Astrocyte (in vitro differentiated cells and primary cell): ENCODE data around the gene TMEM108. TPM values are rescaled to one million over a fixed set of nuclear protein-coding genes. Genes with fewer than 3 reads are reported as not detected.

ENCODE experiments used
- DNase-seq: peaks from one replicate; pipeline ENCODE4 v3.0.0-alpha.2; 2010; ENCODE audit warnings: low read depth
- FAIRE-seq: peaks from 2 replicates; lab custom pipeline; 2011; peaks lifted over from hg19 to GRCh38; lab: Jason Lieb, UNC
- H2AFZ ChIP-seq: 2 replicates; pipeline ENCODE4 v1.6.0; 2012; ENCODE audit warnings: low read depth, low read length, inconsistent platforms
- H3K27ac ChIP-seq: 2 replicates; pipeline ENCODE4 v1.5.1; 2011; ENCODE audit warnings: low read depth, low read length, inconsistent platforms
- H3K27me3 ChIP-seq: 2 replicates; pipeline ENCODE4 v1.6.0; 2011; ENCODE audit warnings: low read length, inconsistent platforms; ENCODE audit not compliant: insufficient read depth
- H3K36me3 ChIP-seq: 2 replicates; pipeline ENCODE4 v1.5.1; 2011; ENCODE audit warnings: low read length, inconsistent platforms; ENCODE audit not compliant: insufficient read depth
- H3K4me1 ChIP-seq: 2 replicates; pipeline ENCODE4 v1.5.1; 2011; ENCODE audit warnings: low read length, inconsistent platforms; ENCODE audit not compliant: insufficient read depth
- H3K4me2 ChIP-seq: 2 replicates; pipeline ENCODE4 v1.6.0; 2012; ENCODE audit warnings: low read length, inconsistent platforms
- H3K4me3 ChIP-seq: 2 replicates; pipeline ENCODE4 v1.5.1; 2011; ENCODE audit warnings: low read depth, mild to moderate bottlenecking, low read length, inconsistent platforms; ENCODE audit not compliant: insufficient read depth
- H3K79me2 ChIP-seq: 2 replicates; pipeline ENCODE4 v1.6.0; 2012; ENCODE audit warnings: mild to moderate bottlenecking, low read length, inconsistent platforms; ENCODE audit not compliant: insufficient read depth
- H3K9ac ChIP-seq: 2 replicates; pipeline ENCODE4 v1.6.0; 2012; ENCODE audit warnings: mild to moderate bottlenecking, low read length, inconsistent platforms
- H3K9me3 ChIP-seq: 2 replicates; pipeline ENCODE4 v1.5.1; 2012; ENCODE audit warnings: low read depth, mild to moderate bottlenecking, low read length, inconsistent platforms; ENCODE audit not compliant: insufficient read depth
- H4K20me1 ChIP-seq: 2 replicates; pipeline ENCODE4 v1.6.0; 2012; ENCODE audit warnings: low read length, inconsistent platforms; ENCODE audit not compliant: insufficient read depth
- H3K27ac Mint-ChIP-seq: one replicate; pipeline ENCODE4 v1.8.0; 2021; ENCODE audit warnings: mild to moderate bottlenecking, mixed read lengths; ENCODE audit not compliant: unreplicated experiment
- H3K27me3 Mint-ChIP-seq: one replicate; pipeline ENCODE4 v1.8.0; 2021; ENCODE audit warnings: low read depth, mixed read lengths; ENCODE audit not compliant: unreplicated experiment
- H3K36me3 Mint-ChIP-seq: one replicate; pipeline ENCODE4 v1.8.0; 2021; ENCODE audit warnings: low read depth, mixed read lengths; ENCODE audit not compliant: unreplicated experiment
- H3K4me1 Mint-ChIP-seq: one replicate; pipeline ENCODE4 v1.8.0; 2021; ENCODE audit warnings: low read depth, mixed read lengths; ENCODE audit not compliant: unreplicated experiment
- H3K4me3 Mint-ChIP-seq: one replicate; pipeline ENCODE4 v1.8.0; 2021; ENCODE audit warnings: mild to moderate bottlenecking, moderate library complexity, mixed read lengths; ENCODE audit not compliant: unreplicated experiment
- H3K9me3 Mint-ChIP-seq: one replicate; pipeline ENCODE4 v1.8.0; 2021; ENCODE audit warnings: mild to moderate bottlenecking, mixed read lengths; ENCODE audit not compliant: unreplicated experiment
- EZH2 ChIP-seq: IDR thresholded peaks from 2 replicates; pipeline ENCODE4 v1.6.1; 2012; ENCODE audit warnings: mild to moderate bottlenecking, low read length, inconsistent platforms; ENCODE audit not compliant: insufficient read depth
- total RNA-seq: library from RNA; stranded (reverse); gene quantifications from 2 replicates; pipeline ENCODE4 v1.2.1, GENCODE V29; 2021
- TF ChIP-seq, protein P1 (sequence below): IDR thresholded peaks from 2 replicates; pipeline ENCODE4 v1.5.1; 2011; ENCODE audit warnings: low read depth, mild to moderate bottlenecking, inconsistent platforms, low read length, moderate library complexity; ENCODE audit not compliant: insufficient read depth

TMEM108 gene
- total RNA-seq, 1 donor from 2014 or later = 5.6 TPM

DNA sequence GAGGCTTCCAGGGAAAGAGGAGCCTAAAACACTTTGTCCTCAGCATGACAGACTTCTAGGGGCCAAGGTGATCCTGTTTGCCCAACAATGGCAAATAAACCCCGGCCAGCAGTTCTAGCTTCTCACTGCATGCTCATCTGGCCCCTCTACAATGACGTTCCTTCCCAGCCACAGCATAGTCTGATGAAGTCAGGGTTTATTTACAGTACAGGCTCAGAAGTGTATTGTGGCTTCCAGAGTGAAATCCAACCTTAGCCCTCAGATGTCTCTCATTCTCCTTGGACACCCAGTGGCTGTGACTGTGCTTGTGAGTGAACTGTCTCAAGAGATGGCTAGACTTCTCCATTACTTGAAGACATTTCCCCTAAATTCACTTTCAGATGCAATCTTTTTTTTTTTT lies 402.5 kb downstream of the TMEM108 start:
- no peaks in the 10 kb centered on the region for H3K79me2 ChIP-seq
- H2AFZ ChIP-seq = no peak overlapping the region
- no peak overlapping the region for H3K4me3 ChIP-seq
- no peaks in the 10 kb centered on the region for H3K27me3 Mint-ChIP-seq
- no peak overlapping the region for H3K4me2 ChIP-seq
- peaks cover 7% of the 10 kb centered on the region for H3K9me3 Mint-ChIP-seq
- H4K20me1 ChIP-seq = no peaks in the 10 kb centered on the region
- FAIRE-seq (no peak), DNase-seq (no peak)
- no peak for TF ChIP-seq EZH2
- TF ChIP-seq, protein P1, sequence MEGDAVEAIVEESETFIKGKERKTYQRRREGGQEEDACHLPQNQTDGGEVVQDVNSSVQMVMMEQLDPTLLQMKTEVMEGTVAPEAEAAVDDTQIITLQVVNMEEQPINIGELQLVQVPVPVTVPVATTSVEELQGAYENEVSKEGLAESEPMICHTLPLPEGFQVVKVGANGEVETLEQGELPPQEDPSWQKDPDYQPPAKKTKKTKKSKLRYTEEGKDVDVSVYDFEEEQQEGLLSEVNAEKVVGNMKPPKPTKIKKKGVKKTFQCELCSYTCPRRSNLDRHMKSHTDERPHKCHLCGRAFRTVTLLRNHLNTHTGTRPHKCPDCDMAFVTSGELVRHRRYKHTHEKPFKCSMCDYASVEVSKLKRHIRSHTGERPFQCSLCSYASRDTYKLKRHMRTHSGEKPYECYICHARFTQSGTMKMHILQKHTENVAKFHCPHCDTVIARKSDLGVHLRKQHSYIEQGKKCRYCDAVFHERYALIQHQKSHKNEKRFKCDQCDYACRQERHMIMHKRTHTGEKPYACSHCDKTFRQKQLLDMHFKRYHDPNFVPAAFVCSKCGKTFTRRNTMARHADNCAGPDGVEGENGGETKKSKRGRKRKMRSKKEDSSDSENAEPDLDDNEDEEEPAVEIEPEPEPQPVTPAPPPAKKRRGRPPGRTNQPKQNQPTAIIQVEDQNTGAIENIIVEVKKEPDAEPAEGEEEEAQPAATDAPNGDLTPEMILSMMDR = no peak
- no peak overlapping the region for H3K9ac ChIP-seq
- no peaks in the 10 kb centered on the region for H3K36me3 ChIP-seq
- H3K27me3 ChIP-seq = no peaks in the 10 kb centered on the region
- H3K36me3 Mint-ChIP-seq = peaks cover 2% of the 10 kb centered on the region
- no peaks in the 10 kb centered on the region for H3K4me1 Mint-ChIP-seq
- H3K27ac ChIP-seq = no peak overlapping the region
- no peak overlapping the region for H3K4me3 Mint-ChIP-seq
- H3K9me3 ChIP-seq = no peaks in the 10 kb centered on the region
- no peak overlapping the region for H3K27ac Mint-ChIP-seq
- peaks cover 5% of the 10 kb centered on the region for H3K4me1 ChIP-seq

DNA sequence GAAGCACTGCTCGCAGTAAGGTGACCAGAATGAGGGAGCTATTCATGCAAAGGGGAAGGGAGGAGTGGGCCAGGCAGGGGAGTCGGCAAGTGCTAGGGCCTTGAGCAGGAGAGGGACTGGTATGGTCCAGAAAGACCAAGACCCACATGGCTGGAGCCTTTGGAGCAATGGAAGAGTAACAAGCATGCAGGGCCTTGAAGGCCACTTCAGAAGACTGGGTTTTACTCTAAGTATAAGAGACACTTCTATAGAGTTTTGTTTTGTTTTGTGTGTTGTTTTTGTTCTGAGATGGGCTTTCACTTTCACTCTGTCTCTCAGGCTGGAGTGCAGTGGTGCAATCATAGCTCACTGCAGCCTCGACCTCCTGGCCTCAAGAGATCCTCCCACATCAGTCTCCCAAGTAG lies 403.7 kb downstream of the TMEM108 start:
- DNase-seq (no peak), FAIRE-seq (no peak)
- Histone ChIP-seq H3K4me2 (no peak overlapping the region), H3K9ac (no peak overlapping the region), H3K4me3 (no peak overlapping the region), H4K20me1 (no peaks in the 10 kb centered on the region), H3K9me3 (no peaks in the 10 kb centered on the region), H3K27ac (no peak overlapping the region), H3K79me2 (no peaks in the 10 kb centered on the region), H2AFZ (no peak overlapping the region), H3K36me3 (no peaks in the 10 kb centered on the region), H3K27me3 (no peaks in the 10 kb centered on the region), H3K4me1 (peaks cover 5% of the 10 kb centered on the region)
- Mint-ChIP-seq H3K27me3 (no peaks in the 10 kb centered on the region), H3K27ac (no peak overlapping the region), H3K36me3 (peaks cover 2% of the 10 kb centered on the region), H3K4me1 (no peaks in the 10 kb centered on the region), H3K9me3 (peaks cover 7% of the 10 kb centered on the region), H3K4me3 (no peak overlapping the region)
- TF ChIP-seq, protein P1 = no peak

- Histone ChIP-seq H3K4me1 (peaks cover 5% of the 10 kb centered on the region), H3K79me2 (no peaks in the 10 kb centered on the region), H3K4me3 (no peak overlapping the region), H3K4me2 (no peak overlapping the region), H2AFZ (no peak overlapping the region), H4K20me1 (no peaks in the 10 kb centered on the region), H3K27me3 (no peaks in the 10 kb centered on the region), H3K9ac (no peak overlapping the region), H3K36me3 (no peaks in the 10 kb centered on the region), H3K27ac (no peak overlapping the region), H3K9me3 (no peaks in the 10 kb centered on the region)
- TF ChIP-seq, protein P1 = no peak
- no peak for TF ChIP-seq EZH2
- no peak overlapping the region for H3K27ac Mint-ChIP-seq
- H3K27me3 Mint-ChIP-seq = no peaks in the 10 kb centered on the region
- FAIRE-seq (no peak), DNase-seq (no peak)
- peaks cover 2% of the 10 kb centered on the region for H3K36me3 Mint-ChIP-seq
- peaks cover 7% of the 10 kb centered on the region for H3K9me3 Mint-ChIP-seq
- no peak overlapping the region for H3K4me3 Mint-ChIP-seq
- no peaks in the 10 kb centered on the region for H3K4me1 Mint-ChIP-seq
Measured at GRCh38 chr3:133442518-133442917, 404.3 kb downstream of the TMEM108 start.
